ENCODE measurements around the gene TRPM3.

The TRPM3 gene

DNA sequence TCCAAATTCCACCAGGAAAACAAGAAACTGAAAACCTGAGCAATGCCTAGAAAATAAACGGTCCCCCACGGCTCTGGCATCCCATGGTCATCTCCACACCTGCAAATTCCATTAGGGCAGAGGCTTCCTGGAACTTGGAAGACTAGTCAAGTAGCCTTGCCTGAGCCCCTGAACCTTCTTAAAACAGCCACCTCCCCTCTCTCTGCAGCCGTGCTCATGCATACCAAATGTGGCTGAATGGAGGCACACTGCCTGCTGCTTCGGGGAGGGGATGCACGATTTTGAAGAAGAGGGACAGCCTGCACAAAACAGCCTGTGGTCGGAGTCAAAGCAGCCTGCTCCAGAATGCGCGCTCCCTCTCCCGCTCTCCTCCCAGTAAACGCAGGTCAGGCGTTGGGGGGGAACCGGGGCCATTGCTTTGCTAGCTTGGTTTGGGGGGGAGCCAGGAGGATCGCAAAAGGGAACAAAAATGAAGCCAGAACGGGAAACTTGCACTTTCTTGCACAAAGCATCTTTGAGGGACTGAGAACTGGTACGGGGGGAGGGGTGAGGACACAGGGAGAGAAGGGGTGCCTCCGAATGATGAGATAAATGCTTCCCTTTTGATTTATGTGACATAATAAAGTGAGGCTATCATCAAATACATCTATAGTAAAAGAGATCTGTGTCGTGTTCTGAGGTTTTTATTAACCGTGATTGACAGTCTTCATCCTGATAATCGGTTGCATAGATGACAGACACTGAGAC is at the start of gene TRPM3:
TRPM3 (minus strand) TSS at position 347 of the 747 bp plus-strand sequence; CDS start at position 80, 267 bp downstream.
- no peak for DNase-seq

DNA sequence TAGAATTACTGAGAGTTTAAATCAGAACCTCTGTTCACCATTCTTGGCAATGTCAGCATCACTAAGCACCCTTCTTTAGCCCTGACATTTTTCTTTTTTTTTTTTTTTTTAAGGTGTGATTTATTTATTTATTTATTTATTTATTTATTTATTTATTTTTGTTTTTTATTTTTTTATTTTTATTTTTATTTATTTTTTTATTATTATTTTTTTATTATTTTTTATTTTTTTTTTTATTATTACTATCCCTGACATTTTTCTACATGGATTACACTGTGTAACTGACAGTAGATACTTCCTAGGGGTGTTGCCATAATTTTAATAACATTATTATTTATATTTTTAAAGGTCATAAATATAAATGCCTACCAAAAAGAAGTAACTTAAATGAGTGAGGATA is 47.0 kb upstream of the TRPM3 start:
- no peak for DNase-seq

DNA sequence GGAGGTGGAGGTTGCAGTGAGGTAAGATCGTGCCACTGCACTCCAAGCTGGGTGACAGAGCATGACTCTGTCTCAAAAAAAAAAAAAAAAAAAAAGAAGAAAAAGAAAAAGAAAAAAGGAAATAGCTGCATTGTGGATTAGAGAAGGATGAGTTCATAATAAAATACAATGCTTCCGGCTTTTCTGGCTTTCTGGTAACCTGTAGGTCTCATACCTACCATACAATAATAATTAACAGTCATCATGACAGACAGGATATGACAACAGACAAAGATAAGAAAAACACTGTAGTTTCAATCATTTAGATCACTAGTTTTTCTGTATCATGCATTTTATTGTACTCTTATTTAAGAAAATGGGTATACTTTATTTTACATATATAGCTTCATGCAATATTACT is 40.7 kb upstream of the TRPM3 start:
- no peak for DNase-seq

DNA sequence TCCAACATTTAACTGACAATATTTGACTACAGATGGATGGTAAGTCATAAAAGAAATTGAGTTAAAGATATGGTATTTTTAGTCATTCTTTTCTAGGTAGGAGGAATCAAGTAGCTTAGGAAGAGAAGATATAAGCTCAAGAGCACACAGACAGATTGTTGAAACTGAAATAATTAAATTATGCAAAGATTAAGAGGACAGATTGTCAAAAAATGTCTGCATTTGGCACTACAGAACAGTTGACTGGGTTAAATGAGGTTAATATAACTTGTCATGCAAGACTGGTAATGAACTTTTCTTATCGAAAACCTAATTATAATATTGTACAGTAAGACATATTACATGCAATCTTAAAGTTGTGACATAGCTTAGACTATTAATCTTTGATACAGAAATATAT is 36.3 kb upstream of the TRPM3 start:
- no peak for DNase-seq

DNA sequence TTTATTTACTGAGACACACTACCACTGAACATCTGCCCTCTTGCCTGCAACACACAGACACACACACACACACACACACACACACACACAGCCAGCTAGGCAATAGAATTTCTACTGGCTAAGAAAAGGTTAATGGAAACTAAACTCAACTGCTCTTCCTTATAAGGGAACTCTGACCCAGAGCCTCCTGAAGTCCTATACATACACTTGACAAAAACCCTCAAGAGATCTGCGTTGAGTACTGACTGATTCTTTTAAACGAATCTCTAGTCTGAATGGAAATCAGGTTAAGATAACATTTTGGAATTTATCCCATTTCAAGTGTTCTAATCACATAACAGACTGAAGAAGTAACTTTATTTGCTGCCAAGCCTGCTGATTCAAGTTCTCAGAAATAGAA is 25.9 kb upstream of the TRPM3 start:
- DNase-seq = no peak

DNA sequence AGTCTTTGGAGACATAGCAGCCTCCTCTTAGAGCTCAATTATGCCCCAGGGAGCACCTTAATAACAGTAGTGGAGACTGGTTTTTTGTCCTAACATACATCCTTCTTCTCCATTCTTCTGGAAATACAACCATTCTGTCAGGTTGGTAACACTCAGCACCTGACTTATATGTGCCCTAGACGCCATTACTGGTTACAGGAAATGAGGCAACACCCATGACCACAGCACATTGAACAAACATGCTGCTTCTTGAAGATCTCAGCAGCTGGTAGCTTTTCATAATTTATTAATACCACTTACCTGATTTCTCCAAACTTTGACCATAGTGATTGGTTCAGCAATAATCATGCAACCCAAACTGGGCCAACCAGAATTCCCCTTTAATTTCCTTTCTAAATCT is 25.1 kb upstream of the TRPM3 start:
- no peak for DNase-seq

DNA sequence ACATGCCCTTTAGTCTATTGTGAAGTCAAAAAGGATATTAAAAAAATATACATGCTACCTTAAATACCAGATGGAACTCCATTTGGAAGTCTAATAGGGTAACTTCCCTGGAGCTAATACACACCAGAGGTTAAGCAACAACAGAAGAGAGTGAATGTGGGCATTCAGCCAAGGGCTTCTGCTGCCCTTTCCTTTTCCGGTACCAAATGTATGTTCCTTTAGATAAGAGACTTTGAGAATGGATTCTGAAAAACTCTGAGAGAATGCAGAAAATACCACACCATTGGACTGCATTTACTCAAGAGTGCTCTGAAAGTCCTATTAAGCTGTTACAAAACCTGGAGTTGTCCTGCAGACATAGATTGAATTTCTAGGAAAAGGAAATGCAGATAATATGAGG is 23.8 kb upstream of the TRPM3 start:
- DNase-seq = no peak

DNA sequence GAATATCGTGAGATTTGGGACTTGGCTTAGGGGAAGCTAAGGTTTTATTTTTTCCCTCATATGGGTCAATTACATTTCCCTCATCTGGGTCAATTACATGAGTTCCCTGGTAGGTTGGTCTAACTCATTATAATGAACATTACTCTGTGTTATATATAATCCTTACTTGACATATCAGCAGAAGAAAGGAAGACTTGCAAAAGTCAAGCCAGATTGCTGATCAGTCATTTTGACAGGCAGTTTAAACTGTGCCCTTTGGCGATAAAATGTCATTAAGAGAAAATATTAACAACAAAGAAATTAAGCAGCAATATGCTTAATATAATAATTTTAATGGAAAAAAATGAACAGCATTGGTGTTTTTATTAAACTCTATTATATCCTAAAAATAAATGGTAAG is 23.1 kb upstream of the TRPM3 start:
- no peak for DNase-seq

DNA sequence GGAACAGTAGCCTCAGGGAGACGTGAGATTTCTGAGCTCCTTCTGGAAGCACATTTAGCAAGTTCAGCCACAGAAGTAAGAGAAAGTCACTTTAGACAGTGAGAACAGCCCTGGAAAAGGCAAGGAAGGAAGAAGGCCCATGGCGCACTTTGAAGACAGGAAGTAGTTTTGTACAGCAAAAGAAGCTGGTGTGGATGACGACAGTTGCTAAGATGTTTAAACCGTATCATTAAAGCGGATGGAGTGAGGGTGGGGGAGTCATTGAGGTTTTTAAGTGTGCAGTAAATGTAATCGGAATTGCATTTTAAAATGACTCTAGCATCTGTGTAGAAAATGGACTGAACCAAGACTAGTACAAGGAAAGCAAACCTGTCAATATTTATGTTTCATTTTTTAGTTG is 15.3 kb upstream of the TRPM3 start:
- no peak for DNase-seq

DNA sequence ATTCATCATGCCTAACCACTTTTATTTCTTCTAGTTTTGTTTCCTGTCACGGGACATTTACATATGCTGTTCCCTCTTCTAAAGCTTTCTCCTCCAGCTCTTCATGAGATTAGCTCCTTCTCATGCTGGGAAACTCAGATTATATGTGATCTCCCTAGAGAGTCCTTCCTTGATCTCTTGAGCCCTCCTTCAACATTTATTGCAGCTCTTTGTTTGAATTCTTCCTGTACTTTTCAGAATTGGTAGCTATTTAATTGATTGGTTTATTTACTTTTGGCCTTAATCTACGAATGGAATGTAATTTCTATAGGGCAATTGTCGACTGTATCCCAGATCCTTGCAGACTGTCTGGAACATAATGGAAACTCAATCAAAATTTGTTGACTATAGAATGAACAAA is 9.7 kb upstream of the TRPM3 start:
- no peak for DNase-seq

DNA sequence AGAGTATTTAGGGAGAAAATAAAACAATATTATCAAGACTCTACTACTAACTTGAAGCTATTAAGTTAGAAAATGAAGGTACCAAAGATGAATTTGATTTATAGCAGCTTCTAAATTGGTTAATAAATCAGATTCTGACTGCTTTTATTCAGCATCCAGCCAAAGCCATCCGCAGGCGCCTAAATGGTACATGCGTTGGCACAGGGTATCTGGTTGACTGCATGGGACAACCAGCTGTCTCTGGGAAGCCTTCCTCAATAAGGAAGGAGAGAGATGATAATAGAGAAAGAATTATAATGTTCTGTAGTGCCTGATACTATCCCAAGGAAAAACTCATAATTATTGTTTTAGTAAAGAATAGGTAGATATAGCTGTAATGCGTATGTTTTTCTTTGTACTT is 9.1 kb upstream of the TRPM3 start:
- DNase-seq = no peak

DNA sequence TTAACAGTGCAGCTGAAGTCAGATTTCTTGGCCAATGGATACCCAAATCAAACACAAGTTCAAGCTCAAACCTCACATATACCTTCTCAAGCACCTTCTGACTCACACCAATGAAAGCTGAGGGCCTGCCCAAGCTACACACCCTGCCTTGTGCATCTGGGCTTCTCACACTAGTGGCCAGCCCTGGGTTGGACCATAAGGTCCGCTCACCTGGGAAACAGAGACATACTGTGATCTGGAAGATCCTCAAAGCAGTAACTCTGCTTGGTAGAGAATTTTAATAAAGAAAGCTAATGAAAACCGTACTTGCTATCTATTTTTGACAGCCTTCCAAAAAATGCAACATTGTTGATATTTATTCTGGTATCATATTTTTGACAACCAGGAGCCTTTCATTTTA is 7.4 kb upstream of the TRPM3 start:
- DNase-seq = no peak

DNA sequence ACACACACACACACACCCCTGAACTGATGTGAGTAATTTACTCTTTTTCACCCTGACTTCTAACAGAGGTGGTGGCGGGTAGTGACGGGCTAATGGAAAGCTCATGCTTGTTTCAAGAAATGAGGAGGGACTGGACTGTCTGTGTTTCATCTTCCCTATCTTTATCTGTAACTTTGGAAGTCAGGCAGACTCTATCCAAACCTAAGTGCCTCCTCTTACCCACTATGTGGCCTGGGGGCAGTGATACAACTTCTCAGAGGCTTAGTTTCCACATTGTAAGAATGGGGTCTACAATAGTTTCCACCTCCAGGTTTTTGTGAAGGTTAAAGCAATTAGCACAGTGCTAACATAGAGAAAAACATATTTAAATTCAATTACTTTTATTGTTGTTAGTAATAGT is 5.9 kb upstream of the TRPM3 start:
- no peak for DNase-seq

DNA sequence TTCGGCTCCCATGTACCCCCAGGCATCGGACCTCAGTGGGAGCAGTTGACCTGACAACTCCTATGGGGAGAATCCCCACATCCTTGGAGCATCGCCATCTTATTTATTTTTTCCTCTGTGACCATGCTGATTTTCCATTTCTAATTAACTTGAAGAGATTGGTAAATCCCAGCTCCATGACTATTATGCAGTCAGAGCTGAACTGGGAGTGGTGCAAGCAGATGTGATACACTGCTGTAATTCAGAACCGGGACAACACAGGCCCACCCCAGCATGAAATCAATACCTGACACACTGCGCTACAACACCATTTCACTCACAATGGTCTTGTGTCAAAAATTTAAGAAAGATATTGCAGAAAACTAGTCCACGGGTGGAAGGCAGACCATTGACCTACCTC is 1.0 kb upstream of the TRPM3 start:
- DNase-seq = no peak

DNA sequence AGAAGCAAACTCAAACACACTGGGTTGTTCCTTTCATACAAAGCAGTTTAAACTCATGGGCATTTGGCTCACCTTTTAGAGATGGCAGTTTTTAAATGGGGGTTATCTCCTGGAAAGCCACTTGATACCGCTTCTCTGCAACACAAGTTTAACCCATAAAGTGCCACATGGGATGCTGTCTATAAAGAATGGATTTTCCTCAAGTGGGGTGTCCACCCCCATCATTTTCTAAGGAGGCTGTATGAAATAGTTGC is 528 bp upstream of the TRPM3 start:
- DNase-seq = no peak

DNA sequence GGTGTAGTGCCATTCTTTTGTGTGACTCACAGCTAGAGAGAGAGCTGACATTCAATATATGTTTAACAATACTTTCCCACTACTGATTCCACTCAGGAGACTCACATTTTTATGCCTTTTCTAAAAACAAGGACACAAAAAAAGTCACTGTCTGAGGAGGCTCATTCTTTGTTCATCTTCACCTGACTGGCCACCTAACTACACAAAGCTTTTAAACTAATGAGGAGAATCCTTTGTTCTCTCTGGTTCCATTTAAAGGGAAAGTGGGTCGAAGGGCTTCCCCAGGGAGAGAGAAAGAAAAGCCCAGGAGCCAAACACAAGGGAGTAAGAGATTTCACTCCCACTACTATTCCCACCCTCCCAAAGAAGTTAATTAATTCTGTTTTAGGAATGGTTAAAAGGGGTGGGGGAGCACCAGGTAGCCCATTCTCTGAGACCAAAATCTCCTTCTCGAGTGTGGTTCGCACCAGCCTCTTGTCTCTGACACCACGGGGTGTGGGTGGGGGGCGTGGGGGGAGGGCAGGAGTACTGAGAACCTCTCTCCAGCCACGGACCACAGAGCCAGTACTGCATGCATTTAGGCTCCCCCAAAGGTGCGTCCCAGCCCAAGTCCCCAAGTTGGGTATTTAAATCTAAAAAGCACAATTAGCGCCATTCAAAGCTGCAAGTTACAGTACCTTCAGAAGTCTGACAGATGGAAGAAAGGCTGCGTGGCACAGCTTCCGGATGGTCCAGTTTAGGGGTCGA is 747 bp downstream of the TRPM3 start:
- no peak for DNase-seq

DNA sequence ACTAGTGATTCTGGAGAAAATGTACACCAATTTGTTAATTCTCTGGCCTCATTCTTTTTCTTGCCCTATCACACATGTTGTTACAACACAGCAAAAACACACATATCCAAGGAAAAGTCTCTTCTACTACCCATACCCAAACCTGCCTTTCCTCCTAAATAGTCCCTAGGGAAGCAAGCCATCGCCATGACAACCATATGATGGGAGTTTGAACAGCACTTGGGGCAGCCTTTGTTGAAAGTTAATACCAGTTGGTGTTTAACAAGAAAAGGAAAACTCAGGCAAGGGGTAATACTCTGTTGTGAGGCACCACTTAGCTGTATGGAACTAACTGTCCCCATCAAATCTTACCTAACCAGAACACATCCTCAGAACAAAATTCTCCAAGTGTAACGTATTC is 1.7 kb downstream of the TRPM3 start:
- DNase-seq = no peak

DNA sequence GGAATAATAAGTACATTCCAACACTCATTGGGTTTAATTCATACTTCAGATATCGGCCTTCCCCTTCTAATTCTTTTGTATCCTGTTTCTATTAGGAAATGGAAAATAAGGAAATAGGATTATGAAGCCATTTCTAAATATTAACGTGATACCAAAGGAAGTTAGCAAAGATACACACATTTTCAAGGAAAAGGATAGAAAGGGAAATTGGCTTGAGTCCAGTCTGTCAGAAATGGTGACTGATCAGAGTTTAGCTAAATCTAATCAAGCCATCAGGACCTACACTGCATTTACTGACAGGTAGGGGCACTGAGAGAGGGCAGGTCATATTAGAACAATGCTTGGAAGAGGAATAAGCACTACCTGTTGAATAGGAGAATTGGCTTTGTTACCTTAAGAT is 3.1 kb downstream of the TRPM3 start:
- no peak for DNase-seq

DNA sequence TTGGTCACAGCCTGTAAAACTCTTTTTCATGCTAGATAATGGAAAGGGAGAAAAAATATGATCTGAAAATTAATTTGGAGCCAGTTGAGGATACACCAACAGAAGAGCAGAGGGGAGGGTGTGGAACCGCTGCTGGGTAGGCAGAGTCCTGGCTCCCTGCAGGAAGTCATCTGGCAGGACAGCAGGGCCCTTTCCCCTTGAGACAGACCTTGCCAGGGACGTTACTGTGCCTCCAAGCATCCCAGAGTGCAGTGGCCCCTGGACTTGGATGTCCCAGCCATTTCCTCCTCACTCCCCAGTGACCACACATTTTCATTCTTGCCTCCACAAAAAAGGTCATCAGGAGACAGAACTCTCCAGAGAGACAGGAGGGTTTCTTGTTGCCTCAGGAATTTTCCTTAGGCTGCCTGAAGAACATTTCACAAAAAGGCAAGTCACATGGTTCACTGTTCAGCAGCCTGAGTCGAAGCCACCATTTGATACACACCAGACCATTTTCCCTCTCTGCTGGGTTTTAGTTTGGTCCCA is 5.9 kb downstream of the TRPM3 start:
- no peak for DNase-seq

DNA sequence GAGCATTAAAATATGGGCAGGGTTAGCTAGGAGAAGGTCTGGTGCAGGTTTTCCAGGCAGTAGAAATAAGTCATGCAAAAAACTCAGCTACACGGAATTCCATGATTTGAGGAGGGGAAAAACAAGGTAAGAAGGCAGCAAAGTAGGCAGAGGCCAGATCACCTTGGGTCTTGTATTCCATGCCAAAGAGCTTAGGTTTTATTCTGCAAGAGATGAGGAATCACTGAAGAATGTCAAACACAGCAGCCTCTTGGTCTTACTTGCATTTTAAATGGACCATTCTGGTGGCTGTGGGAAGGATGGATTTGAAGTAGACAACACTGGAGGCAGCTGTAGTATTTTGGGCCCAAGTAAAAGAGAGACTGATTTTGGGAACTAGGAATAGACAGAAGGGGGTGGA is 8.6 kb downstream of the TRPM3 start:
- DNase-seq = no peak

DNA sequence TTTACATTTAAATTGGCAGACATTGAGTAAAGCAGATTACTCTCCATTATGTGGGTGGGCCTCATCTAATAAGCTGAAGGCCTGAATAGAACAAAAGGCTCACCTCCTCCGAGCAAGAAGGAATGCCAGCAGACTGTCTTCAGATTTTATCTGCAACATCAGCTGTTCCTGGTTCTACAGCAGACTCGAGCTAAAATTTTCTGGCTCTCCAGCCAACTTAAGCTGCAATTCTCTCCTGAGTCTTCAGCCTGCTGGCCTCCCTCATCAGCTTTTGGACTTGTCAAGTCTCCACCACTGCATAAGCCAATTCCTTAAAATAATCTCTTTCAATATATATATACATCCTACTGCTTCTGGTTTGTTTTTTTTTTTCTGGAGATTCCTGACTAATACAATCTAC is 12.5 kb downstream of the TRPM3 start:
- no peak for DNase-seq

DNA sequence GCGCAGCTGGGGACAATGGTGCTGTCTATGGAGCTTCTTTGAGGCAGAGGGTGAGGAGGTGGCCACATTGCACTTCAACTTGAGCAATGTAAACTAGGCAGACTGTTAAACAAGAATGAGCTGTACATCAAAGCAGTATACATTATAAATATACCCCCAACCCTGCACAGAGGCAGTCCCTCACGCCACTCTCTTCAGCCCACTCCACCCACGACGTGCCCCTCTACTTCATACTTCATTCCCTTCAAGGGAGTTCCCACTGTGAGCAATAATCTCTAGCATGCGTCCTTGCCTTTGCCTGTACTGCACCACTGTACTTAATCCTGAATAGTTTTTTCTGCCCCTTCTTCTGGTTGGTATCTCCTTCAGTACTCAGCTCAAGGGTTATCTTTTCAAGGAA is 14.4 kb downstream of the TRPM3 start:
- no peak for DNase-seq

DNA sequence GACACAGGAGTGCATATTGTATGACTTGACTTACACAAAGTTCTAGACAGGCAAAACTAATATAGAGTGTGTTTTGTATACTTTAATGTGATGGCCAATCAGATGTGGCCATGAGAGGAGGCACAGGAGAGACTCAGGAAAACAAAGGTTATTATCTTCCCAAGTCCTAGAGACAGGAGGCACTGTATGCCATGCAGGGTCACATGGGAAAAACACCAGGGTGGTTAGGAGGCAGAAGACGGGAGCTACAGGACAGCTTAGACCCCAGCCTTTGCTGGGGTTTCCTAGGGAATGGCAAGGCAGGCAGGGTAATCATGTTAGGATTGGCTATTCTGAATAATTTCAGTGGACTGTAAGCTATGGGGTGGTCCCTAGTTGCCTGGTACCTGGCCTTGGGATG is 16.2 kb downstream of the TRPM3 start:
- DNase-seq = no peak

DNA sequence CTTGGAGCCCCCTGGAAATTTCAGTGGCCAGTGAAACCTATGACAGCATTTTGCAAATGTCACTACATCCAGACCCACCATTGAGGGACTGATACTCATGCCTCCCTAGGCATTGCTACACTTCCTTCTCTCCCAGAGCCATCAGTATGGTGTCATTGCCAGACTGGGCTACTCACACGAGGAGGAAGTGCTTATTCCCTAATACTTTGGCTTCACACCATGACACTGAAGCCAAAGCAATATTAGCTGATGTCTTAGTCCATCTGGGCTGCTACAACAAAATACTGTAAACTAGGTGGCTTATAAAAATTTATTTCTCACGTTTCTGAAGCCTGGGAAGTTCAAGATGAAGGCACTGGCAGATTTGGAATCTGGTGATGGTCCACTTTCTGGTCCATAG is 22.6 kb downstream of the TRPM3 start:
- DNase-seq = no peak

DNA sequence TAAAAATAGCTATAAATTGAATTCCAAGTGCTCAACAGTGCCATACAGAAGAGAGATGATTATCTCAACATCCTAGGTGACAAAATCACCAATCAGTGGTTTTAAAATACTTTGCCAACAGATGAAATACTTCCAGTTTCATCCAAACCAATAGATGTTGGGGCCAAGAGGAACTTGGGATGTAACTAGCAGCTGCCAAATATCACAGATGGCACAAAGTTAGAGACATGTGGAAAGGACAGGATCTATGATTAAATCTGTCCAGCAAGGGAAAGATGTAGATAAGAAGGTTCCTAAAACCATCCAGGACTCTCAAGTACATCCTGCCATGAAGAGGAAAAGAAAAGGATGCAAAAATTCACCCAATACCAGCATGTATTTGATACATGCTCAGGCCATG is 23.8 kb downstream of the TRPM3 start:
- no peak for DNase-seq
